AG09319 (cell line): ENCODE data around the gene MAP2K3.

Source experiments
- DNase-seq: peaks from one replicate; pipeline ENCODE4 v3.0.0-alpha.2; 2010; ENCODE audit warnings: low read depth; ENCODE audit errors: extremely low read depth
- CTCF ChIP-seq: IDR thresholded peaks from 2 replicates; pipeline ENCODE4 v1.5.1; 2011; ENCODE audit warnings: low read depth, mild to moderate bottlenecking, inconsistent platforms, low read length, moderate library complexity

MAP2K3 gene

GRCh38 chr17:21351366-21352065, 67.0 kb downstream of the MAP2K3 start:
- no peak for DNase-seq
- TF ChIP-seq CTCF, result no peak

GRCh38 chr17:21352221-21352980, 67.9 kb downstream of the MAP2K3 start:
- DNase-seq, result no peak
- TF ChIP-seq CTCF, result no peak

- no peak for TF ChIP-seq CTCF
These were observed 68.4 kb downstream of the MAP2K3 start for GRCh38 chr17:21352981-21353265.

GRCh38 chr17:21353326-21354010, 69.0 kb downstream of the MAP2K3 start:
- TF ChIP-seq CTCF, result no peak
- DNase-seq, result no peak

More at GRCh38 chr17:21352981-21353265, 68.4 kb downstream of the MAP2K3 start:
- DNase-seq, result no peak

- no peak for TF ChIP-seq CTCF
- no peak for DNase-seq
These were observed 70.4 kb downstream of the MAP2K3 start for GRCh38 chr17:21354796-21355385.

- DNase-seq, result no peak
- TF ChIP-seq CTCF, result no peak
These were observed 71.1 kb downstream of the MAP2K3 start for GRCh38 chr17:21355586-21355985.
